Erythroblast (primary cell): ENCODE measurements around the gene OCA2.
"Not testable (repeated sequence)": the region's sequence is repeated elsewhere in the genome, so short reads cannot be mapped to it uniquely, and the experiment has no call there.

Source experiments
- GATA1 ChIP-seq: IDR thresholded peaks from 2 replicates; pipeline ENCODE4 v1.6.1; 2011; ENCODE audit warnings: low read depth, mild to moderate bottlenecking, control low read depth, low read length, moderate library complexity
- POLR2A ChIP-seq: IDR thresholded peaks from 2 replicates; pipeline ENCODE4 v1.6.1; 2011; ENCODE audit warnings: mild to moderate bottlenecking, low read length

GRCh38 chr15:28008175-28008574 lies 90.9 kb downstream of the OCA2 start:
- not testable (repeated sequence) for TF ChIP-seq POLR2A, GATA1
